GM21619 (cell line): ENCODE measurements around the gene TMED3.
A peak's percentile ranks its signal among the peaks of the same experiment; 100 is the strongest.

Experiments used
- ATAC-seq: cut with Tn5 transposase; IDR thresholded peaks from one replicate; pipeline ENCODE4 v1.9.1; 2021; ENCODE audit not compliant: unreplicated experiment

Gene TMED3

GRCh38 chr15:79310985-79311900 is at the start of gene TMED3:
Gene TMED3, plus strand, starts transcription at chr15:79311112. Its CDS starts 138 bp downstream, at chr15:79311250.
- ATAC-seq, result peak; percentile 90

GRCh38 chr15:79261836-79262235 is 49.1 kb upstream of the TMED3 start:
- ATAC-seq, result no peak

GRCh38 chr15:79265167-79265566 is 45.7 kb upstream of the TMED3 start:
- no peak for ATAC-seq

- no peak for ATAC-seq
These were observed 44.8 kb upstream of the TMED3 start for GRCh38 chr15:79265987-79266579.

- no peak for ATAC-seq
These were observed 28.3 kb upstream of the TMED3 start, which contains the start of gene ANKRD34C for GRCh38 chr15:79282371-79283251. Gene ANKRD34C, plus strand, starts transcription at chr15:79282722. Its CDS starts 10,563 bp downstream, at chr15:79293285.

- ATAC-seq, result no peak
These were observed 27.5 kb upstream of the TMED3 start for GRCh38 chr15:79283252-79284048.

- ATAC-seq, result no peak
These were observed 20.2 kb upstream of the TMED3 start for GRCh38 chr15:79290642-79291275.

GRCh38 chr15:79292011-79292410 is 18.9 kb upstream of the TMED3 start:
- no peak for ATAC-seq

- ATAC-seq, result no peak
These were observed 16.8 kb upstream of the TMED3 start for GRCh38 chr15:79294075-79294474.

GRCh38 chr15:79296583-79296982 is 14.3 kb upstream of the TMED3 start:
- no peak for ATAC-seq

- no peak for ATAC-seq
These were observed 11.6 kb upstream of the TMED3 start for GRCh38 chr15:79299126-79299840.

GRCh38 chr15:79299841-79300235 is 11.1 kb upstream of the TMED3 start:
- ATAC-seq, result no peak

GRCh38 chr15:79307251-79307650 is 3.7 kb upstream of the TMED3 start:
- no peak for ATAC-seq

GRCh38 chr15:79308874-79309273 is 2.0 kb upstream of the TMED3 start:
- ATAC-seq, result no peak

GRCh38 chr15:79310612-79310984 is 314 bp upstream of the TMED3 start:
- ATAC-seq, result peak; percentile 25

- ATAC-seq, result no peak
These were observed 1.1 kb downstream of the TMED3 start for GRCh38 chr15:79311901-79312553.

- no peak for ATAC-seq
These were observed 3.3 kb downstream of the TMED3 start for GRCh38 chr15:79314186-79314585.

GRCh38 chr15:79314811-79315210 is 3.9 kb downstream of the TMED3 start:
- ATAC-seq, result no peak
